HCT116 (cell line): ENCODE measurements around the gene ITPR2. TPM values are rescaled to one million over a fixed set of nuclear protein-coding genes. Genes with fewer than 3 reads are reported as not detected.

Source experiments
- ATAC-seq: fragments of 200-7000 bp; cut with Tn5 transposase; 2 replicates; pipeline ENCODE4 v1.9.1; 2020; ENCODE audit warnings: mild to moderate bottlenecking, moderate library complexity
- BruUV-seq: library from RNA; stranded (reverse); fragments of 400-500 nt; replicated peaks from 2 replicates; lab custom pipeline; 2021; lab: Mats Ljungman, UMichigan
- CTCF ChIA-PET: fragments of 300-600 bp; sonication (Branson Sonifier 250); formaldehyde crosslinking; loops from one replicate; lab custom pipeline; 2021; ENCODE audit warnings: antibody characterized with exemption; lab: Charles Lee
- POLR2A ChIA-PET: fragments of 300-600, 350-600 bp; sonication (Branson Sonifier 250); formaldehyde crosslinking; loops from one replicate; lab custom pipeline; 2021; ENCODE audit warnings: antibody characterized with exemption; lab: Charles Lee
- RAD21 ChIA-PET, 2 experiments: fragments of 300-600 bp; sonication (Branson Sonifier 250); formaldehyde crosslinking; loops; one replicate each; lab custom pipeline; 2023; ENCODE audit warnings: low total read pairs in 2 of 2; ENCODE audit not compliant: uncharacterized antibody in 2 of 2, unreplicated experiment in 2 of 2, low non-redundant PET in 1 of 2; lab: Charles Lee
- DNase-seq: peaks from one replicate; pipeline ENCODE4 v3.0.0-alpha.2; 2010; ENCODE audit warnings: low read depth, low spot score
- H2AFZ ChIP-seq: fragments of 200-600 bp; shearing (Covaris generic), sonication (generic); 2 replicates; pipeline ENCODE4 v1.6.1; 2017; ENCODE audit warnings: low read depth, mixed run types, mixed read lengths, antibody characterized with exemption, low read length; ENCODE audit not compliant: poor library complexity, severe bottlenecking
- H3K27ac ChIP-seq: 2 replicates; pipeline ENCODE4 v1.5.1; 2012; ENCODE audit warnings: low read depth, low read length
- H3K27me3 ChIP-seq: fragments of 200-600 bp; sonication (generic); 2 replicates; pipeline ENCODE4 v1.6.1; 2016; ENCODE audit warnings: mixed run types, low read length, mixed read lengths; ENCODE audit not compliant: insufficient read depth
- H3K36me3 ChIP-seq, 2 experiments: fragments of 200-500 bp in 1 of 2; fragments of 200-600 bp in 1 of 2; sonication (Bioruptor generic) in 1 of 2; sonication (generic) in 1 of 2; 2 replicates each; pipeline versions ENCODE4 v1.5.1 to v1.6.1; 2014 to 2016; ENCODE audit warnings: low read length in 2 of 2, inconsistent platforms in 1 of 2, mixed read lengths in 1 of 2, mixed run types in 1 of 2; ENCODE audit not compliant: insufficient read depth in 2 of 2, control insufficient read depth in 1 of 2
- H3K4me1 ChIP-seq, 2 experiments: fragments of 200-600 bp in 1 of 2; sonication (generic) in 1 of 2; 2 replicates each; pipeline versions ENCODE4 v1.5.1 to v1.6.1; 2012 to 2017; ENCODE audit warnings: low read length in 2 of 2, inconsistent platforms in 1 of 2, mild to moderate bottlenecking in 1 of 2, mixed read lengths in 1 of 2, mixed run types in 1 of 2, moderate library complexity in 1 of 2; ENCODE audit not compliant: insufficient read depth in 2 of 2, control insufficient read depth in 1 of 2
- H3K4me2 ChIP-seq: fragments of 200-600 bp; sonication (generic); 2 replicates; pipeline ENCODE4 v1.6.1; 2017; ENCODE audit warnings: mixed run types, low read length, mixed read lengths
- H3K4me3 ChIP-seq, 2 experiments: fragments of 200-600 bp in 1 of 2; sonication (generic) in 1 of 2; replicated peaks in 1 of 2; 2 replicates each; pipeline ENCODE4 v1.5.1; 2011 to 2016; ENCODE audit warnings: low read length in 2 of 2, control low read depth in 1 of 2, low read depth in 1 of 2, mild to moderate bottlenecking in 1 of 2, mixed read lengths in 1 of 2, mixed run types in 1 of 2
- H3K79me2 ChIP-seq: fragments of 200-600 bp; sonication (generic); 2 replicates; pipeline ENCODE4 v1.6.1; 2017; ENCODE audit warnings: mild to moderate bottlenecking, mixed run types, low read length, moderate library complexity, mixed read lengths; ENCODE audit not compliant: insufficient read depth
- H3K9ac ChIP-seq: fragments of 200-600 bp; sonication (generic); 2 replicates; pipeline ENCODE4 v1.6.1; 2016; ENCODE audit warnings: low read length, mixed read lengths
- H3K9me2 ChIP-seq: fragments of 200-600 bp; sonication (generic), shearing (Covaris generic); 2 replicates; pipeline ENCODE4 v1.6.1; 2017; ENCODE audit warnings: mixed run types, mild to moderate bottlenecking, moderate library complexity; ENCODE audit not compliant: insufficient read depth
- H3K9me3 ChIP-seq, 2 experiments: fragments of 200-500 bp in 1 of 2; fragments of 200-600 bp in 1 of 2; sonication (Bioruptor generic) in 1 of 2; sonication (generic) in 1 of 2; 2 replicates each; pipeline ENCODE4 v1.6.1; 2014 to 2017; ENCODE audit warnings: low read length in 2 of 2, mixed read lengths in 2 of 2, inconsistent platforms in 1 of 2, low read depth in 1 of 2, mild to moderate bottlenecking in 1 of 2, mixed run types in 1 of 2, moderate library complexity in 1 of 2; ENCODE audit not compliant: control insufficient read depth in 1 of 2, insufficient read depth in 1 of 2
- H4K20me1 ChIP-seq: fragments of 200-600 bp; sonication (generic), shearing (Covaris generic); 2 replicates; pipeline ENCODE4 v1.6.1; 2017; ENCODE audit warnings: mixed run types, mild to moderate bottlenecking, moderate library complexity; ENCODE audit not compliant: insufficient read depth
- ATF3 ChIP-seq: IDR thresholded peaks from 2 replicates; pipeline ENCODE4 v1.6.1; 2012
- CBX3 ChIP-seq: IDR thresholded peaks from 2 replicates; pipeline ENCODE4 v1.6.1; 2012; ENCODE audit warnings: low read depth
- CEBPB ChIP-seq: IDR thresholded peaks from 2 replicates; pipeline ENCODE4 v1.6.1; 2012; ENCODE audit warnings: low read depth
- CTCF ChIP-seq, 3 experiments: fragments of 200-600 bp in 1 of 3; sonication (generic) in 1 of 3; IDR thresholded peaks in 2 of 3; conservative IDR thresholded peaks in 1 of 3; 2 replicates each; pipeline ENCODE4 v1.5.1; 2012 to 2017; ENCODE audit warnings: low read depth in 2 of 3, low read length in 2 of 3, antibody characterized with exemption in 1 of 3, borderline replicate concordance in 1 of 3, control low read depth in 1 of 3, mild to moderate bottlenecking in 1 of 3, mixed read lengths in 1 of 3, mixed run types in 1 of 3, moderate library complexity in 1 of 3; ENCODE audit not compliant: insufficient read depth in 1 of 3
- ELF1 ChIP-seq: IDR thresholded peaks from 2 replicates; pipeline ENCODE4 v1.6.1; 2012; ENCODE audit warnings: low read depth, borderline replicate concordance
- EZH2phosphoT487 ChIP-seq: fragments of 200-600 bp; IDR thresholded peaks from 2 replicates; pipeline ENCODE4 v1.6.1; 2018; ENCODE audit warnings: antibody characterized with exemption, borderline replicate concordance
- FOSL1 ChIP-seq: IDR thresholded peaks from 2 replicates; pipeline ENCODE4 v1.6.1; 2012; ENCODE audit warnings: low read depth
- POLR2AphosphoS5 ChIP-seq: IDR thresholded peaks from 2 replicates; pipeline ENCODE4 v1.6.1; 2011; ENCODE audit warnings: mild to moderate bottlenecking, low read depth, low read length, moderate library complexity
- RAD21 ChIP-seq: IDR thresholded peaks from 2 replicates; pipeline ENCODE4 v1.6.1; 2012; ENCODE audit warnings: low read depth, mild to moderate bottlenecking
- SIN3A ChIP-seq: IDR thresholded peaks from 2 replicates; pipeline ENCODE4 v1.6.1; 2012; ENCODE audit warnings: low read depth
- SP1 ChIP-seq: IDR thresholded peaks from 2 replicates; pipeline ENCODE4 v1.6.1; 2012; ENCODE audit warnings: low read depth
- TCF7L2 ChIP-seq: IDR thresholded peaks from 2 replicates; pipeline ENCODE4 v1.7.0; 2011; ENCODE audit warnings: borderline replicate concordance, inconsistent platforms; ENCODE audit not compliant: insufficient read depth, insufficient read length; ENCODE audit errors: extremely low read depth
- YY1 ChIP-seq: IDR thresholded peaks from 2 replicates; pipeline ENCODE4 v1.6.1; 2011; ENCODE audit warnings: low read length, low read depth, moderate library complexity, mild to moderate bottlenecking; ENCODE audit not compliant: insufficient replicate concordance; ENCODE audit errors: extremely low read depth
- ZFX ChIP-seq: fragments of 450-650 bp; IDR thresholded peaks from 2 replicates; pipeline ENCODE4 v1.6.1; 2017
- ZNF274 ChIP-seq: fragments of 200-500 bp; sonication (Bioruptor generic); IDR thresholded peaks from 2 replicates; pipeline ENCODE4 v1.6.1; 2014; ENCODE audit warnings: mild to moderate bottlenecking, low read depth, low read length, inconsistent platforms
- intact Hi-C: fragments of 100-400 bp; cut with micrococcal nuclease; formaldehyde crosslinking; loops from 2 replicates; pipeline ENCODE4 v1.10.0; 2022
- total RNA-seq: library from RNA; stranded (reverse); gene quantifications from one replicate; pipeline ENCODE4 v1.2.1, GENCODE V29; 2021; ENCODE audit not compliant: unreplicated experiment
- TF ChIP-seq, protein P1 (sequence below): IDR thresholded peaks from 2 replicates; pipeline ENCODE4 v1.6.1; 2012; ENCODE audit warnings: low read depth

ITPR2 gene
- total RNA-seq, 1 experiment from 2014 or later = 6.5 TPM

DNA sequence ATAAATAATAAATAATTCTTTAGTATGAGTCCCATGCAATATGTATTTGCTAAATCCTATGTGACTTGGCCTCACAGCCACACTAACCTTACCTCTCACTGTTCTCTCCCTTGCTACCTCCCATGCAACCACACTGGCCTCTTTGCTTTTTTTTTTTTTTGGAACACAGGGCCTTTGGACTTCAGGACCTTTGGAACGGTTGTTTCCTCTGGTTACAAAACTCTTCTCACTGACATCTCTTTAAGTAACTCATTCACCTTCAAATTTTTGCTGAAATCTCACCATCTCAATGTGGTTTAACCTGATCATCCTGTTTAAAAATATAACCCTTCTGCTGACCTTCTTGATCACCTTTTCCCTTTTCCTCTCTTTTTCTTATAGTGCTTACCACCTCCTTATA lies 443.7 kb downstream of the ITPR2 start:
- ATAC-seq (no peak), DNase-seq (no peak)
- H3K4me1 ChIP-seq = no peaks in the 10 kb centered on the region
- no peak overlapping the region for H3K9ac ChIP-seq
- ChIA-PET CTCF (no interaction called here), RAD21 (no interaction called here), POLR2A (no interaction called here)
- no peaks in the 10 kb centered on the region for H3K36me3 ChIP-seq
- H3K27me3 ChIP-seq = no peaks in the 10 kb centered on the region
- H3K9me3 ChIP-seq = no peaks in the 10 kb centered on the region
- intact Hi-C loops = no loop called here
- H3K4me2 ChIP-seq = no peak overlapping the region
- H3K79me2 ChIP-seq = no peaks in the 10 kb centered on the region
- TF ChIP-seq POLR2AphosphoS5 = no peak
- TF ChIP-seq TCF7L2 = no peak
- H3K4me3 ChIP-seq = no peak overlapping the region
- no peak overlapping the region for H3K27ac ChIP-seq
- BruUV-seq = no TSS peak
- H3K9me2 ChIP-seq = no peaks in the 10 kb centered on the region
- H2AFZ ChIP-seq = no peak overlapping the region
- H4K20me1 ChIP-seq = no peaks in the 10 kb centered on the region

DNA sequence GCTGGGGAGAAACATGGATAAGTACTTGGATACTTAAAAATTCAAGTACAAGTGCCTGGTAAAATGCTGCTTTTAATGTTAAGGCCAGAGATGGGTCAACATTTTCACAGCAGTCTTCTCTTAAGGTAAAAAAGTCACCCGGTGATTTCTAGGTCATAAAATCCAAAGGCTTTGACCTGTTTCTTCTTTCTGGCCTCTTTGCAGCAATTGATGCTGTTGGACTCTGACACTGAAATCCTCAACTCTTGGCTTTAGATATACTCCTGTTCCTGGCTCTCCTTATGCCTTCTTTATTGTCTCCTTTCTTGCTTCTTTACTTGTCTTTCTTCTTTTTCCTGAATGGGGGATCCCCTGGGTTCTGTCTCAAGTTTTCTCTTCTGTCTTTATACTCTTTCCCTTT lies 448.5 kb downstream of the ITPR2 start:
- Histone ChIP-seq H3K9me2 (no peaks in the 10 kb centered on the region), H3K9me3 (no peaks in the 10 kb centered on the region), H3K79me2 (no peaks in the 10 kb centered on the region), H3K4me3 (no peak overlapping the region), H3K9ac (no peak overlapping the region), H3K27ac (no peak overlapping the region), H3K27me3 (no peaks in the 10 kb centered on the region), H4K20me1 (no peaks in the 10 kb centered on the region), H2AFZ (no peak overlapping the region), H3K4me2 (no peak overlapping the region), H3K4me1 (no peaks in the 10 kb centered on the region), H3K36me3 (no peaks in the 10 kb centered on the region)
- CTCF ChIA-PET = no interaction called here
- intact Hi-C loops = no loop called here
- POLR2A ChIA-PET = no interaction called here
- no TSS peak for BruUV-seq
- DNase-seq = no peak
- RAD21 ChIA-PET = no interaction called here
- no peak for TF ChIP-seq CBX3
- no peak for TF ChIP-seq SP1
- TF ChIP-seq CEBPB = no peak
- TF ChIP-seq ATF3 = no peak
- TF ChIP-seq ELF1 = no peak
- no peak for TF ChIP-seq YY1
- TF ChIP-seq EZH2phosphoT487 = no peak
- TF ChIP-seq, protein P1, sequence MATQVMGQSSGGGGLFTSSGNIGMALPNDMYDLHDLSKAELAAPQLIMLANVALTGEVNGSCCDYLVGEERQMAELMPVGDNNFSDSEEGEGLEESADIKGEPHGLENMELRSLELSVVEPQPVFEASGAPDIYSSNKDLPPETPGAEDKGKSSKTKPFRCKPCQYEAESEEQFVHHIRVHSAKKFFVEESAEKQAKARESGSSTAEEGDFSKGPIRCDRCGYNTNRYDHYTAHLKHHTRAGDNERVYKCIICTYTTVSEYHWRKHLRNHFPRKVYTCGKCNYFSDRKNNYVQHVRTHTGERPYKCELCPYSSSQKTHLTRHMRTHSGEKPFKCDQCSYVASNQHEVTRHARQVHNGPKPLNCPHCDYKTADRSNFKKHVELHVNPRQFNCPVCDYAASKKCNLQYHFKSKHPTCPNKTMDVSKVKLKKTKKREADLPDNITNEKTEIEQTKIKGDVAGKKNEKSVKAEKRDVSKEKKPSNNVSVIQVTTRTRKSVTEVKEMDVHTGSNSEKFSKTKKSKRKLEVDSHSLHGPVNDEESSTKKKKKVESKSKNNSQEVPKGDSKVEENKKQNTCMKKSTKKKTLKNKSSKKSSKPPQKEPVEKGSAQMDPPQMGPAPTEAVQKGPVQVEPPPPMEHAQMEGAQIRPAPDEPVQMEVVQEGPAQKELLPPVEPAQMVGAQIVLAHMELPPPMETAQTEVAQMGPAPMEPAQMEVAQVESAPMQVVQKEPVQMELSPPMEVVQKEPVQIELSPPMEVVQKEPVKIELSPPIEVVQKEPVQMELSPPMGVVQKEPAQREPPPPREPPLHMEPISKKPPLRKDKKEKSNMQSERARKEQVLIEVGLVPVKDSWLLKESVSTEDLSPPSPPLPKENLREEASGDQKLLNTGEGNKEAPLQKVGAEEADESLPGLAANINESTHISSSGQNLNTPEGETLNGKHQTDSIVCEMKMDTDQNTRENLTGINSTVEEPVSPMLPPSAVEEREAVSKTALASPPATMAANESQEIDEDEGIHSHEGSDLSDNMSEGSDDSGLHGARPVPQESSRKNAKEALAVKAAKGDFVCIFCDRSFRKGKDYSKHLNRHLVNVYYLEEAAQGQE = no peak
- TF ChIP-seq ZNF274 = no peak
- no peak for TF ChIP-seq CTCF (IDR thresholded peaks at IDR 0.05 in 2 of 3, conservative IDR thresholded peaks at IDR 0.05 in 1 of 3; ENCODE audit: borderline replicate concordance in 1 of 3, insufficient read depth in 1 of 3, low read depth in 2 of 3, low read length in 2 of 3)
- TF ChIP-seq SIN3A = no peak
- TF ChIP-seq RAD21 = no peak
- TF ChIP-seq ZFX = no peak
- no peak for TF ChIP-seq FOSL1
- no peak for ATAC-seq
